Activated CD4-positive, alpha-beta T cell treated with anti-CD3 and anti-CD28 coated beads, Interleukin-2, amount 50 U/mL, for 4 hours (primary cell): ENCODE measurements around the gene MED9.

Experiments used
- DNase-seq, 2 experiments: peaks; one replicate each; pipeline ENCODE4 v3.0.0-alpha.2; 2020

MED9 gene

GRCh38 chr17:17540935-17541639, 64.3 kb downstream of the MED9 start:
- no peak for DNase-seq

- DNase-seq: no peak
Measured at GRCh38 chr17:17541640-17542001, 64.8 kb downstream of the MED9 start.
